A549 (cell line): ENCODE results near the gene TAS2R30.

Experiments
- CBX8 ChIP-seq: fragments of 200-600 bp; sonication (generic); IDR thresholded peaks from 2 replicates; pipeline ENCODE4 v1.6.1; 2016
- CEBPB ChIP-seq, 2 experiments: fragments of >200 bp in 1 of 2; sonication (Bioruptor Twin) in 1 of 2; formaldehyde crosslinking in 1 of 2; IDR thresholded peaks; 2 replicates each; pipeline ENCODE4 v1.6.1; 2012 to 2016
- HDAC2 ChIP-seq: fragments of 200-600 bp; sonication (generic); IDR thresholded peaks from 2 replicates; pipeline ENCODE4 v1.6.1; 2016
- MAZ ChIP-seq: fragments of 150-350 bp; IDR thresholded peaks from 2 replicates; pipeline ENCODE4 v1.6.1; 2014; ENCODE audit warnings: antibody characterized with exemption, low read depth, low read length, borderline replicate concordance
- MYC ChIP-seq: IDR thresholded peaks from 2 replicates; pipeline ENCODE4 v1.6.1; 2012; ENCODE audit warnings: mild to moderate bottlenecking, inconsistent platforms, low read length, improper control_type of control experiment, borderline replicate concordance
- NR3C1 ChIP-seq: fragments of >200 bp; sonication (Bioruptor Twin); formaldehyde crosslinking; IDR thresholded peaks from 3 replicates; pipeline ENCODE4 v1.6.1; 2017
- POLR2A ChIP-seq: IDR thresholded peaks from 2 replicates; pipeline ENCODE4 v1.6.1; 2012; ENCODE audit warnings: mild to moderate bottlenecking, low read length
- RAD21 ChIP-seq, 2 experiments: fragments of >200 bp in 1 of 2; sonication (Bioruptor Twin) in 1 of 2; formaldehyde crosslinking in 1 of 2; IDR thresholded peaks in 1 of 2; conservative IDR thresholded peaks in 1 of 2; 2 replicates in 1 of 2; 3 replicates in 1 of 2; pipeline ENCODE4 v1.6.1; 2012 to 2018; ENCODE audit warnings: inconsistent platforms in 1 of 2
- RFX5 ChIP-seq: fragments of 450-650 bp; IDR thresholded peaks from 2 replicates; pipeline ENCODE4 v1.7.1; 2014; ENCODE audit warnings: antibody characterized with exemption, mild to moderate bottlenecking, moderate library complexity
- SMC3 ChIP-seq: fragments of >200 bp; sonication (Bioruptor Twin); formaldehyde crosslinking; IDR thresholded peaks from 3 replicates; pipeline ENCODE4 v1.6.1; 2018; ENCODE audit warnings: inconsistent platforms
- TF ChIP-seq, protein P1 (sequence below): fragments of >200 bp; sonication (Bioruptor Twin); formaldehyde crosslinking; IDR thresholded peaks from 3 replicates; pipeline ENCODE4 v1.5.1; 2016

DNA sequence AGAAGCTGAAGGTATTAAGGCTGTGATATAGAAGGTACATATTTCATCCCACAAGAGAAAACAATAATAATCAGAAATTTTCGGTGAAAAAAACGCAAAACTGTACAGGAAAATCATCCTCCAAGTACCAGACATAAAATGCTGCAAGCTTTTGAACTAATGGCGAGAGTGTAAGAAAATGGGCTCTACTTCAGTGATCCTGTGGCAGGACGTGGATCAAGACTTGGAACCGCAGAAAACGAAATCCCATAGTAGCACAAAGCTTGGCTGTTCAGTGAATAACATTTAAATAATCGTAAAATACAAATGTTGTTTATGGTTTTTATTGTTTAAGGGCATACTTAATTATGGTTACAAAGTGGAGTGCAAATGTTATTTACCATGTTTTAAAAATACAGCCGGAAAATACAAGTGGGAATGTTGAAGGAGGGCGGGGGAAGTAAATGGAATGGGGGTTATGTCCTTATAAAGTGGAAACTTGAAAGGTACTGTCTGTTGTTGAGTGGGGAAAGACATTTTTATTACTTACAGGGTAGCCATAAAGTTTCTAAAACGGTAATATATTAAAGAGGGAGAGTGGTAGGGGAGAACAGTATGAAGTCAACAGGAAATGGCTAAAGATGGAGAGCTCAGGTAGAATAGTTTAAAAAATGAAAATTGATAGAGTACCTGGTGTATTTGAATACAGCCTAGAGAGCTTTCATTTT, 37.7 kb upstream of the TAS2R30 start:
- TF ChIP-seq, protein P1, sequence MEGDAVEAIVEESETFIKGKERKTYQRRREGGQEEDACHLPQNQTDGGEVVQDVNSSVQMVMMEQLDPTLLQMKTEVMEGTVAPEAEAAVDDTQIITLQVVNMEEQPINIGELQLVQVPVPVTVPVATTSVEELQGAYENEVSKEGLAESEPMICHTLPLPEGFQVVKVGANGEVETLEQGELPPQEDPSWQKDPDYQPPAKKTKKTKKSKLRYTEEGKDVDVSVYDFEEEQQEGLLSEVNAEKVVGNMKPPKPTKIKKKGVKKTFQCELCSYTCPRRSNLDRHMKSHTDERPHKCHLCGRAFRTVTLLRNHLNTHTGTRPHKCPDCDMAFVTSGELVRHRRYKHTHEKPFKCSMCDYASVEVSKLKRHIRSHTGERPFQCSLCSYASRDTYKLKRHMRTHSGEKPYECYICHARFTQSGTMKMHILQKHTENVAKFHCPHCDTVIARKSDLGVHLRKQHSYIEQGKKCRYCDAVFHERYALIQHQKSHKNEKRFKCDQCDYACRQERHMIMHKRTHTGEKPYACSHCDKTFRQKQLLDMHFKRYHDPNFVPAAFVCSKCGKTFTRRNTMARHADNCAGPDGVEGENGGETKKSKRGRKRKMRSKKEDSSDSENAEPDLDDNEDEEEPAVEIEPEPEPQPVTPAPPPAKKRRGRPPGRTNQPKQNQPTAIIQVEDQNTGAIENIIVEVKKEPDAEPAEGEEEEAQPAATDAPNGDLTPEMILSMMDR = no peak
- TF ChIP-seq CBX8 = no peak
- no peak for TF ChIP-seq POLR2A
- no peak for TF ChIP-seq RAD21 (conservative IDR thresholded peaks at IDR 0.05 in 1 of 2, IDR thresholded peaks at IDR 0.05 in 1 of 2)
- TF ChIP-seq HDAC2 = no peak
- no peak for TF ChIP-seq RFX5
- TF ChIP-seq SMC3 = no peak
- no peak for TF ChIP-seq CEBPB (IDR thresholded peaks at IDR 0.05)
- TF ChIP-seq MAZ = no peak
- TF ChIP-seq NR3C1 = no peak
- no peak for TF ChIP-seq MYC
